Suppressor macrophage treated with lipopolysaccharide for 4 hours (primary cell): ENCODE results near the gene FBXL19.

ENCODE experiments used
- DNase-seq: peaks from one replicate; pipeline ENCODE4 v3.0.0-alpha.2; 2020

The FBXL19 gene

DNA sequence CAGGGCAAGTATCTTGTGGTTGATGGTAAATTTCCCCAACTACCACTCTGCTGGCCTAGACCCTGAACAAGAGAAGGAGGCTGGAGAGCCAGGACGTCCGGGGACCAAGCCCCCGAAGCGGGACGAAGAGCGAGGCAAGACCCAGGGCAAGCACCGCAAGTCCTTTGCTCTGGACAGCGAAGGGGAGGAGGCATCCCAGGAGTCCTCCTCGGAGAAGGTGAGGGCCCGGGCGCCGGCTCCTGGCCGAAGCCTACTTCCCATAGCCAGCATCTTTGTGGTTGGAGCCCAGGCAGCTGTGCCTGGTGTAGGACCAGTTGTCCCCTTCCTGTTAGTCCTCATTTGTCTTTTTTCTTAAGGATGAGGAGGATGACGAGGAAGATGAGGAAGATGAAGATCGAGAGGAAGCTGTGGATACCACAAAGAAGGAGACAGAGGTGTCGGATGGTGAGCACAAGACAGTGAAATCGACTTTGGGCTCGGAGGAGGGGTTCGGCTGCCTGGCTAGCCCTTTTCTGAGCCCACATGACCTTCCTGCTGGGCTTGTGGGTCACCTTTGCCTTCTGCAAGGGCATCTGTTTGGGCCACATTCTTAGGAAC lies 46.0 kb downstream of the FBXL19 start:
- no peak for DNase-seq

DNA sequence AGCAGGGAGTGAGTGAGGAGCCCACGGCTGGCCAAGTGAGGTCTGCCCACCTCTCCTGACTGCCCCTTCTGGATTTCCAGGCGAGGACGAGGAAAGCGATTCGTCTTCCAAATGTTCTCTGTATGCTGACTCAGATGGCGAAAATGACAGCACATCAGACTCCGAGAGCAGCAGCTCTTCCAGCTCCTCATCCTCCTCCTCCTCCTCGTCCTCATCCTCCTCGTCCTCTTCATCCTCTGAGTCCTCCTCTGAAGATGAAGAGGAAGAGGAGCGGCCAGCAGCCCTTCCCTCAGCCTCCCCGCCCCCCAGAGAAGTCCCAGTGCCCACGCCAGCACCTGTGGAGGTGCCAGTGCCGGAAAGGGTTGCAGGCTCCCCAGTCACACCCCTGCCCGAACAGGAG lies 47.9 kb downstream of the FBXL19 start:
- no peak for DNase-seq

DNA sequence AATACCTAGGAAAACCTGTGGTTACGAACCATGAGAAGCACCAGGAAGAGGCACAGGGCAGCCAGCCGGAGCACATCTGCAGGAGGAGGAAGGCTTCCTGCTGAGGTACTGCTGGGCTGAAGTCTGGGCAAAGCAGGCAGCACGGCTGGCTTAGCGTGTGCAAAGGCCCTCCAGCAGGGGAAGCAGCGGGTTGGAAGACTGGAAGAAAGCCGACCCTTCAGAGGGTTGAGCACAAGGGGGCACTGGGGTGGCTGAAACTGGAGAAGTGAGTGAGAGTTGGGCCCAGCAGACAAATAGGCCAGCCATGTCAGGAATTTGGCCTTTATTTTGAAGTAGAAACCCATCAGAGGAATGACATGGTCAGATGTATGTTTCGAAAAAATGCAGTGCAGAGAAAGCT lies 49.5 kb downstream of the FBXL19 start:
- no peak for DNase-seq

DNA sequence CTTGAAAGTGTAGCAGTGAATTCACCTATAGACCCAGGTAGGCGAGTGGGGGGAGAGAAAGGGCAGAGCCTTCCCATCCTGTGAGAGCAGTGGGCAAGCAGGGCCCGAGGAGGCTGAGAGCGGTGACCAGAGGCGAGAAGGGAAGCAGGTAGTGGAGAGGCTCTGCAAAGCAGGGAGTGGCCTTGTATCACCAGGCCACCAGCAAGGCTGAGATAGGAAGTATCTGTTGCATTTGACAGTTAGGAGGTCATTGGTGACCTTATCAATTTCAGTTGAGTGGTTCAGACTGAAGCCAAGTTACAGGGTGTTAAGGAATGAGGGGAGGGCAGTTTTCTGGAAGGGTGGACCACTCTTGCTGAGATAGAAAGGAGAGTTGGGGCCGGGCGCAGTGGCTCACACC lies 51.0 kb downstream of the FBXL19 start:
- no peak for DNase-seq

DNA sequence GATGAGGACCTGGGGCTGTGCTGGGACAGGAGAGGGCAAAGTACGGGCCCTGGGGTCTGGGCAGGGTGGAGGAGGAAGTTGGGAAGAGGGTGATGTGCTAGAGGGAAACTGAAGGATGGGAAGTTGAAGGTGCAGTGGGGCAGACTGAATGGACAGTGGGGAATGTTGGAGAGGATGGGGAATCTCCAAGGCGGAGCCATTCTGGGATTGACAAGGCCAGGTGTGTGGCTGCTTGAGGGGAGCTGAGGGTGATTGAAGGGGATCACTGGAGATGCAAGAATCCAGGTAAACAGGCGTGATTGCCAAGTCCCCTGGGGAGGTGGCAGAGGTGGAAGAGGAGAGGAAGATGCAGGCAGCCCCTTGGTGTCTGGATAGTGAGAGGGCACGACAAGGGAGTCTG lies 53.1 kb downstream of the FBXL19 start:
- DNase-seq: no peak

DNA sequence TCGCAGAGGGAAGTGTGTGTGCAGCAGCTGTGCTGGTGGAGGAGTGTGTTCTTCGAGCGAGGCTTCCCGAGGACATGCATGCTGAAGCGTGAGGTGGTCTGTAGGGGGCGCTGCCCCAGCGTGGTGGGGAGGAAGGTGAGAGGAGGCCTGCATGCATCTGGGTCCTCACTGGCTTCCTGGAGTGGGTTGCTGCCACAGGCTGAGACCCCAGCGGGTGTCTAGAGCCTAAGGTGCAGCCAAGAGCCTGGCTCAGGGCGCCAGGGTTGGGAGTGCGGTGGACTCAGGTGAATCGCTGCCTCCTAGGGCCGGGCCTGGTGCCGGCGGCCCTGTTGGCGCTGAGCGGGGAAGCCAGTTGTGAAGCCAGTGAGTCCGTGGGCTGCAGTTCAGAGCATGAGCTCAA lies 54.1 kb downstream of the FBXL19 start:
- DNase-seq: no peak

DNA sequence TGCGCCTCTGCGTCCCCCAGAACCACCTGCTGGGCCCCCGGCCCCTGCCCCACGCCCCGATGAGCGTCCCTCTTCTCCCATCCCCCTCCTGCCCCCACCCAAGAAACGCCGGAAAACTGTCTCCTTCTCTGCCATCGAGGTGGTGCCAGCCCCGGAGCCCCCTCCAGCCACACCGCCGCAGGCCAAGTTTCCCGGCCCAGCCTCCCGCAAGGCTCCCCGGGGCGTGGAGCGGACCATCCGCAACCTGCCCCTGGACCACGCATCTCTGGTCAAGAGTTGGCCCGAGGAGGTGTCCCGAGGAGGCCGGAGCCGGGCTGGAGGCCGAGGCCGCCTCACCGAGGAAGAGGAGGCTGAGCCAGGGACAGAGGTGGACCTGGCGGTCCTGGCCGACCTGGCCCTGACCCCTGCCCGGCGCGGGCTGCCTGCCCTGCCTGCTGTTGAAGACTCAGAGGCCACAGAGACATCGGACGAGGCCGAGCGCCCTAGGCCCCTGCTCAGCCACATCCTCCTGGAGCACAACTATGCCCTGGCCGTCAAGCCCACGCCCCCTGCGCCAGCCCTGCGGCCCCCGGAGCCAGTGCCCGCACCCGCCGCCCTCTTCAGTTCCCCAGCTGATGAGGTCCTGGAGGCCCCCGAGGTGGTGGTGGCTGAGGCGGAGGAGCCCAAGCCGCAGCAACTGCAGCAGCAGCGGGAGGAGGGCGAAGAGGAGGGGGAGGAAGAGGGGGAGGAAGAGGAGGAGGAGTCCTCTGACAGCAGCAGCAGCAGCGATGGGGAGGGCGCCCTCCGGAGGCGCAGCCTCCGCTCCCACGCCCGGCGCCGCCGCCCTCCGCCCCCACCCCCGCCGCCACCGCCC lies 56.0 kb downstream of the FBXL19 start:
- DNase-seq: no peak

DNA sequence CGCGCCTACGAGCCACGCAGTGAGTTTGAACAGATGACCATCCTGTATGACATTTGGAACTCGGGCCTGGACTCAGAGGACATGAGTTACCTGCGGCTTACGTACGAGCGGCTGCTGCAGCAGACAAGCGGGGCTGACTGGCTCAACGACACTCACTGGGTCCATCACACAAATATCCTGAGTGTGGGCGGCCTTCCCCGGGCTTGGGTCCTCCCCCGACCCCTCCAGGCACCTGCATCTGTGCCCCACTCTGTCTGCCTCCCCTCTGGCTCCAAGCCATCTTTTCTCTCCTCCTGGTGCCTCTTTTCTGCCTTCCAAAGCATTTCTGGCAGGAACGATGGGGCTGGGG lies 56.6 kb downstream of the FBXL19 start:
- DNase-seq: no peak

DNA sequence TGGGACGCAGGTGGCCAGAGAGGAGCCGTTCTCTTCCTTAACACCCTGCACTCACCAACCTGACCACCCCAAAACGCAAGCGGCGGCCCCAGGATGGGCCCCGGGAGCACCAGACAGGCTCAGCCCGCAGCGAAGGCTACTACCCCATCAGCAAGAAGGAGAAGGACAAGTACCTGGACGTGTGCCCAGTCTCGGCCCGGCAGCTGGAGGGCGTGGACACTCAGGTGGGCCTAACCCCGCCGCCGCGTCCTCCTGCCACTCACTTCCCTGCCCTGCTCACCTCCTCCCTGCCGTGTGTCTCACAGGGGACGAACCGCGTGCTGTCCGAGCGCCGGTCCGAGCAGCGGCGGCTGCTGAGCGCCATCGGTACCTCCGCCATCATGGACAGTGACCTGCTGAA lies 57.1 kb downstream of the FBXL19 start:
- no peak for DNase-seq

DNA sequence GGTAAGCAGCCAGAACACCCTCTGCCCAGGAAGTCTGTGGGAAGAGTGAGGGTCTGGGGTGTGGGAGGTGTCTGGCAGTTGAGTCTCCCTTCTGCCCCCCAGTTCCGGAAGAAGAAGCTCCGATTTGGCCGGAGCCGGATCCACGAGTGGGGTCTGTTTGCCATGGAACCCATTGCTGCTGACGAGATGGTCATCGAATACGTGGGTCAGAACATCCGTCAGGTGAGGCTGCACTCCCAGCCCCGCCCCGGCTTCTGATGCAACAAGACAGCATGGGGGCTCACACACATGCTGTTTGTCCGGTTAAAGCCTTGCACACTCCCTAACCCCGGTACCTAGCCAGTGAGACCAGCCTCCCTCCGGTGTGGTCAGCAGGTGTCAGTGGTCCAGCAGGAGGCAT lies 57.6 kb downstream of the FBXL19 start:
- DNase-seq: no peak

DNA sequence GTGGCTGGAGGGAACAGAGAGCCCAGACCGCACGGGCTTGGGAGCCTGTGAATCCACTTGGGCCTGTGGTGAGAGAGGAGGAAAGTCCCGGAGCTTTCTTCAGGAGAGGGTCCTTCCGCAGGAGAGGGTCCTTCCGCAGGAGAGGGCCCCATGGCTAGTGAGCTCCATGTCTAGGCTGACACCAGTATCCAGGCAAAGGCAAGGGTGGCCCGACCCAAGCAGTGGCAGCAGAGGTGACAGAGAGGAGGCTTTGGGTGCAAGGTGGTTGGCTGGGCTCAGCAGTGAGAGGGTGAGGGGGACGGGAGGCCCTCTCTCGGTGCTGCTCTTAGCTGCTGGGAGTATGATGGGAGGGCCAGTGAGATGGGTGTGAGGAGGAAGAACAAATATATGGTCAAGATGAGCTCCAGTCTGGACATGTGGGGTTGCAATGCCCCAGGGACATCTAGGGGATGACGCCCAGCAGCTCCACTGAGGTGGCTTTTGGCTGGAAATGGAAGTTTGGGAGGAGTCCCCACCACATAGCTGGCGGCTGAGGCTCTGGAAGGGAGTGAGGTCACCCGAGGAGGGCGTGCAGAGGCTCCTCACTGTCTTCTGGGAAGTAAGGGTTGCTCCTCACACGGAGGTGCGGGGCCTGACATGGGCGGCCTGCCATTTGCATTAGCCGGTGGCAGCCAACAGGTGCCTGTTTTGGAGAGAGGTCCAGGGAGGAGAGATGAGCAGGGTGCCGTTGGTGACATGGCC lies 59.3 kb downstream of the FBXL19 start:
- DNase-seq: no peak

DNA sequence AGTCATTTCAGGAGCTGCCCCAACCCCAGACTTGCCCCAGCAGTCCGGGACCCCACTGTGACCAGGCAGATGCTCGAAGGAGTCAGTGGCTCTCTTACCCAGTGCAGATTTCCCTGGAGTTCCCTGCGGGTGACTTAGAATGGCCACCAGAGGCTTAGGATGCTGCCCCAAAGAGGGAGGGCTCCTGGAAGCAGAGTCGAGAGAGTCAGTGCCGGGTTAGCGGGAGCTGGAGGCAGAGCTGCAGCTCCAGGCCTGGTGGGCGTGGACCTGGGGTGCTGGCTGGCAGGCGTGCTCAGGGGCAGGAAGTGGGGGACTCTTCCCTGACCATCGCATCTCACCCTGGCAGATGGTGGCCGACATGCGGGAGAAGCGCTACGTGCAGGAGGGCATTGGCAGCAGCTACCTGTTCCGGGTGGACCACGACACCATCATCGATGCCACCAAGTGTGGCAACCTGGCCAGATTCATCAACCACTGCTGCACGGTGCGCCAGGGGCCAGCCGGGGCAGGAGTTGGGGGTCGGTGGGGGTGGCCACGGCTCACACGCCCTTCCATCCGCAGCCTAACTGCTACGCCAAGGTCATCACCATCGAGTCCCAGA lies 60.0 kb downstream of the FBXL19 start:
- DNase-seq: no peak

DNA sequence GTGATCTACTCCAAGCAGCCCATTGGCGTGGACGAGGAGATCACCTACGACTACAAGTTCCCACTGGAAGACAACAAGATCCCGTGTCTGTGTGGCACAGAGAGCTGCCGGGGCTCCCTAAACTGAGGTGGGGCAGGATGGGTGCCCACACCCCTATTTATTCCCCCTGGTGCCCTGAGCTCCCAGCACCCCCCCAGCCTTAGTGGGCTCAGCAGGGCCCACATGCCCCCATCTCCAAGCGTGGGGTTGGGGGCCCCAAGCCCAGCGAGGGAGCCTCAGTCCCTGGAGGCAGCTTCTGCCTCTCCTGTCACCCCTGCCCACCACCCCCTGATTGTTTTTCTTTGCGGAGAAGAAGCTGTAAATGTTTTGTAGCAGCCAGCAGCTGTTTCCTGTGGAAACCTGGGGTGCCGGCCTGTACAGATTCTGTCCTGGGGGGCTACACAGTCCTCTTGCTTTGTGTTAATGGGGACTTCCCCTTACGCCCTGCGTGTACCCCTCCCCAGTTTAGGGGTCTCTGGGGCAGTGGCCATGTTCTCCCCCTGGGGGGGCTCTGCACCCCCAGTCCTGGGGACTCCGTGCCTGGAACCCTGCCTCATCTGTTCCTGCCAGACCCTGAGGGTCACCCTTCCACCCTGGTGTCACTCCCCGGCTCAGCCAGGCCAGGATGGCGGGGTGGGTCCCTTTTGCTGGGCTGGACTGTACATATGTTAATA lies 60.7 kb downstream of the FBXL19 start:
- DNase-seq: no peak

DNA sequence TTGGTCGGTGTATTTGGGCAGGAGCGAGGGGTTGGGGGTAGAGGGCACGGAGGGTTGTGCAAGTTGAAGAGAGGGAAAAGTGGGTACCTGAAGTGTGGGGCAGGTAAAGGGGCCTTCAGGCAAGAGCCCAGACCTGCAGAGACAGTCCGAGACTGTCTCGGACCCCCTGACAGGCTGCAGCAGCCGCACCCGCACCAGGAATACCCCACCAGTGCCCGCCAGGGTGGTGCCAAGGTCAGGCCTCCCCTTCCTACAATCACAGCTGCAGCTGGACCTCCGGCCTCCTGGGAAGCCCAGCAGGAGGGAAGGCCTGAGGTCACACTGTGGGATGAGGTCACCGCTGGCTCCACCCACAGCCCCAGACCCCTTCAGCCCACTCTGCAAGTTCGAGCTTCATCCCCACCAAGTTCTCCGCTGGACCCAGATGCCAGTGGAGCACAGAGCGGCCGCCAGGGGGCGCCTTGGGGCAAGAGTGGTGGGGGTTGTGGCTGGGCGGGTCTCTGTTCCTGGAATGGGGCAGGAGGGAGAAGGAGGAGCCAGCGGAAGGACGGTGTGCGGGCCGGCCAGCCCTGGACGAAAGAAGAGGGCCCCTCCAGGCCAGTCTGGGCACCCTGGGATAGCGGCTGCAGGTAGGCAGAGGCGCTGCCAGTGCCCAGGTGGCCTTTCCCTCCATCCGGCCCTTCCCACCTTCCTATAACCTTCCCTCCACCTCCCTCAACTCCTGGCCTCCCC lies 61.5 kb downstream of the FBXL19 start, which contains the start of gene HSD3B7:
HSD3B7 (plus strand) TSS at position 539 of the 732 bp plus-strand sequence. CDS start 452 bp downstream, outside the sequence.
- DNase-seq: peak; percentile 94

DNA sequence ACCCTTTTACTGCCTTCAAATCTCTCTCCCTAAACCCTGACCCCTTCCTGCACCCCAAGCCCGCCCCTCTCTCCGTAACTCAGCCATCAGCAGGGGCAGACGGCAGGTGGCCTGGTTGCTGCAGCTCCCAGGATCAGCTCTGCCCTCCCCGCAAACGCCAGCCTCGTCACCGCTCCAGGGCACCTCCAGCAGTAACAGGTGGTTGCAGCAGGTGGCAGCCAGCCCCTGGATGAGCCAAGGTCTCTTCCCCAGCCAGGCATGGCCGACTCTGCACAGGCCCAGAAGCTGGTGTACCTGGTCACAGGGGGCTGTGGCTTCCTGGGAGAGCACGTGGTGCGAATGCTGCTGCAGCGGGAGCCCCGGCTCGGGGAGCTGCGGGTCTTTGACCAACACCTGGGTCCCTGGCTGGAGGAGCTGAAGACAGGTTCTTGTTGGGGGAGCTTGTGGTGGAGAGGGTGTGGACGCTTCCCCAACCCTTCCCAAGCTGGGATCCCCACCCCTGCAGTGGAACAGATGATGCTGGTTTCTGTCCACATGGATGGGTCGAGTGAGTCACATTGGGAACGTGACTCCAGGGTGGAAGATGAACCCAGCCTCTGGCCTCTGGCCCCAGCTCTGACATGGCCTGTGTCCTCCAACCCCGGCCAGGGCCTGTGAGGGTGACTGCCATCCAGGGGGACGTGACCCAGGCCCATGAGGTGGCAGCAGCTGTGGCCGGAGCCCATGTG lies 62.2 kb downstream of the FBXL19 start:
- DNase-seq: peak; percentile 15

DNA sequence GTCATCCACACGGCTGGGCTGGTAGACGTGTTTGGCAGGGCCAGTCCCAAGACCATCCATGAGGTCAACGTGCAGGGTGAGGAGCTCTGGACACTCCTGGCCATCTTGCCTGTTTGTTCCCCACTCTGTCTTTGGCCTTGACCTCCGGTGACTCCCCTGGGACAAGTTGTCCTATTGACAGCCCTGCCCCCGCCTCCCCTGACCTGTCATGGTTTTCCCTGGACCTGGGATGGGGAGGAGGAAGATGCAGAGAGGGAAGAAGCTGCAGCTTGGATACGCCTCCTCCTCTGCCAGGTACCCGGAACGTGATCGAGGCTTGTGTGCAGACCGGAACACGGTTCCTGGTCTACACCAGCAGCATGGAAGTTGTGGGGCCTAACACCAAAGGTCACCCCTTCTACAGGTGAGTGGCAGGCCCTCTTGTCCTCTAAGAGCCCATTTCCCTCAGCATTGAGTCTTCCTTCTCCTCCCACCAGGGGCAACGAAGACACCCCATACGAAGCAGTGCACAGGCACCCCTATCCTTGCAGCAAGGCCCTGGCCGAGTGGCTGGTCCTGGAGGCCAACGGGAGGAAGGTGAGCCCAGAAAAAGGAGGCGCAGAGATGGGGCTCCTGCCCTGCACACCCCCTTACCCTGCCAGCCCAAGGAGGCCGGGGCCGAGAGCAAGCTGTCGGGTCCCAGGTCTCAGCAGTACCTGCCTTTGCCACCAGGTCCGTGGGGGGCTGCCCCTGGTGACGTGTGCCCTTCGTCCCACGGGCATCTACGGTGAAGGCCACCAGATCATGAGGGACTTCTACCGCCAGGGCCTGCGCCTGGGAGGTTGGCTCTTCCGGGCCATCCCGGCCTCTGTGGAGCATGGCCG lies 63.0 kb downstream of the FBXL19 start:
- no peak for DNase-seq

DNA sequence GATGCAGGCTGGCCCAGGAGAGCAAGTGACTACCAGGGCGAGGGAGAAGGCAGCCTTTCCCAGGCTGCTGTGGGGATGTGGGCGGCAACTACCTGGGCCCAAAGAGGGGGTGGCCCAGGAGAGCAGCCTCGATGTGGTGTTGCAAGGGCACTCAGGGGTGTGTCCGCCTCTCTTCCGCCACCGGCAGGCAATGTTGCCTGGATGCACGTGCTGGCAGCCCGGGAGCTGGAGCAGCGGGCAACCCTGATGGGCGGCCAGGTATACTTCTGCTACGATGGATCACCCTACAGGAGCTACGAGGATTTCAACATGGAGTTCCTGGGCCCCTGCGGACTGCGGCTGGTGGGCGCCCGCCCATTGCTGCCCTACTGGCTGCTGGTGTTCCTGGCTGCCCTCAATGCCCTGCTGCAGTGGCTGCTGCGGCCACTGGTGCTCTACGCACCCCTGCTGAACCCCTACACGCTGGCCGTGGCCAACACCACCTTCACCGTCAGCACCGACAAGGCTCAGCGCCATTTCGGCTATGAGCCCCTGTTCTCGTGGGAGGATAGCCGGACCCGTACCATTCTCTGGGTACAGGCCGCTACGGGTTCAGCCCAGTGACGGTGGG lies 64.3 kb downstream of the FBXL19 start:
- no peak for DNase-seq

DNA sequence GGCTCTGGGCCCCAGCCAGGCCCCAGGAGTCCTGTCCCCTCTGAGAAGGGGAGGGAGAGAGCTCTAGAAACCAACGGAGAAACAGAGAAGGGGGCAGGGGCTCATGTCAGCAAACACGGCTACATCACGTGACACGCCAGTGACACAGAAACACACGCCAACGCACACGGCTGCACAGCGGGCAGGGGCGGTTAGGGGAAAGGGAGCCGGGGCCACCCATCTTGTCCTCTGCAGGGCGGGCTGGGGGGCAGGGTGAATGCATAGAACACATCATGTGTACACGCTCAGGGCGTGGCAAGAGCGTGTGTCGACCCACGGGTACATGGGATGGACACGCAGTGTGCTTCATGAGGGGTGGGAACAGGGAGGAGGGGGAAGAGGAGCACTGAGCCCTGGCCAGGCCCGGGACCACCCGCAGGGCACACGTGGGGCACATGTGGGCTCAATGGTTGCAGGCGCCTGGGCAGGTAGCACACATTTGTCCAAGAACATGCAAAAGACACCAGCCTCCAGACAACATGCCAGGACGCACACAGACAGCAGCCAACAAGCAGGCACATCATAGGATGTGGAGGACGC lies 66.2 kb downstream of the FBXL19 start:
- DNase-seq: no peak

DNA sequence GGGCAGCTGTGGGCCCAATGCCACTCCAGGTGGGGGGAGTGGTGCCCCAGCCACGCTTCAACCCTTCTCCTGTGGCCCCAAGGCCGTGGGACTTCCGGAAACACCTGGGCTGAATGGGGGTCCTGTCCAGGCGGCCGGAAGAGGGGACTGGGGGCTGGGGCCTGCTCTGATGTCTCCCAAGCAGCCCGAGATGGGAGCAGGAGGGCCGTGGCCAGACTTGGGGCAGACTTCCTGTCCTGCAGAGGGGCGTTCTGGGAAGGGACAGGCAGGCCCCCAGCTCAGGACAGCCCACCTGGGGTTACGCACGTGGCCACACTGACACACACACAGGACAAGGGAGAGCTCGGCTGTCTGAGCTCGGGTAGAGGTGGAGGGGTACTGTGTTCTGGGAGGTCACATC lies 66.7 kb downstream of the FBXL19 start:
- no peak for DNase-seq

DNA sequence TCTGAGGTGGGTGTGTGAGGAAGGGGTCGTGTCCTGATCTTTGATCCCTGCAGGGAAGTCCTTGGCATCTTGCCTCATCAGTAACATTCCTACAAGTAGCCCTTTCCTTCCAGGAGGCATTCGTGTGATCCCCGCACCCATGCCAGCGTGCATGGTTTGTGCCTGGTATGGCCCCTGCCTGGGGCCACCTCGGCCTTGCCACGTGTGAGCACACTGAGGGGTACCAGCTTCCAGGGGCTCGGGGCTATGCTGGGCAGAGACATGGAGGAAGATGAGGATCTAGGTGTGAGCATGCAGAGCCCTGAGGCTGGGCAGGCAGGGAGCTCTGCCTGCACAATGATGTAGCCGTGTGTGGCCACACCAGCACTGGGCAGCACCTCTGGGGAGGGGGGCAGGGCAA lies 67.7 kb downstream of the FBXL19 start:
- DNase-seq: no peak
